NCI-H345 (cell line): ENCODE measurements around the gene KDM4C.
"Not testable (repeated sequence)": the region's sequence is repeated elsewhere in the genome, so short reads cannot be mapped to it uniquely, and the experiment has no call there.

Source experiments
- DNase-seq: peaks from one replicate; lab custom pipeline; 2025; lab: John Stamatoyannopoulos, UW

Gene KDM4C

DNA sequence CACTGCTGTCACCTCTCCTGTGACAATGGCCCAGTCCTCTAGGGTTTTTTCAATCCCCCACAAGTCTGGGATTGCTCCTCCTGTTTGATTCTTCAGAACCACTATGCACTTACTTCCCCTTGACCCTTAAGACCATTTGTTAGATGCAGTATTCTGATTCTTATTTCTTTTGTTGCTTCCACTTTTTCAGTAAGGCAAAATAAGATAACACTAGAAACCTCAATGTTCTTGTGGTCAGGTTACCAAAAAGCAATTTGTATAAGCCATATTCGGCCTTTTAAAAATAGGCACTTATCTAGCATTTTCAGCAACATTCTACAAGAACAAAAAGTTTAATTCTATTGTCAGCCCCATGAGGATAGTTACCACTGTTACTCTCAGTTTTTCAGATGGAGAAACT lies 220.0 kb downstream of the KDM4C start:
- DNase-seq: no peak

DNA sequence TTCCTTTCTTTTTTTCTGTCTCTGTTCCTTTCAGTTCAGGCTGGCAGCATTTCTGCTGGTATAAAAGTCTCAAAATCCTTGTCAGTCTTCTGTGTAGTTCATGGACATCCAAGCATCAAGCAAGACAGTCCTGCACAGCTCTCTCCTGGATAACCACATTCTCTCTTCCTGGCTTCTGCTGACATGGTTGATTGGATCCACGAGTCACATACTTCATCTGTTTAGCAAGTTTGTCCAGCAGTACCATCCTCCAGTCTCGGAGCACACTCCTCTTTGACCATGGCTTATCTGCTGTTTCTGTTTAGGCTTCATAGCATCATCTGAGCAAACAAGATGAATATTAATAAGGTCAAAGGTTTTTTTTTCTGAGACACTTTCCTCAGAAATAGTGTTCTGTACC lies 220.8 kb downstream of the KDM4C start:
- DNase-seq: no peak

DNA sequence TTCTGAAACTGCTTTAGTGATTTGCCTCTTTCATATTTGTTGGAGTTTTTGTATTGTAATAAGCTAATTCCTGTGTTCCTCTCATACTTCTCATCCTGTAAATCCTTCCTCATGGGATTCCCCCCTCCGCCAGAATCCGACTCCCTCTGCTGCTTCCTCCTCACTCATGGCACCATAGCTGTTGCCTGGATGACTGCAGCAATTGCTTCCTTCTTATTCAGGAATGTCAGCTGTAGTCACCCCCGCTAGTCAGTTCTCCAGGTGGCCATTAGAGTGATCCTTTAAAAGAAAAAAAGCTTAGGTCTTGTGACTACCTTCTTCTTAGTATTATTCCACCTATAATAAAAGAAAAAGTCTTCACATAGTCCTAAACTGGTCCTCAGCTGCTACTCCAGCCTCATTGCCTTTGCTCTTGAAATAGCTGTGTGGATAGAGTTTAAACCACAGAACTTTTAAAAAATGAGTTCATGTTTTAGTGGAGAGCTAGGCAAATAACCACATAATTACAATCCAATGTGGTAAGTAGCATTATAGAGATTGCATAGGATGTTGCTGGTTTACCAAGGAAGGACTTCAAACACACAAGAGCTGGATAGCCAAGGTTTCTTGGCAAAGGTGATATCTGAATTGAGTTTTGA lies 227.3 kb downstream of the KDM4C start:
- no peak for DNase-seq

DNA sequence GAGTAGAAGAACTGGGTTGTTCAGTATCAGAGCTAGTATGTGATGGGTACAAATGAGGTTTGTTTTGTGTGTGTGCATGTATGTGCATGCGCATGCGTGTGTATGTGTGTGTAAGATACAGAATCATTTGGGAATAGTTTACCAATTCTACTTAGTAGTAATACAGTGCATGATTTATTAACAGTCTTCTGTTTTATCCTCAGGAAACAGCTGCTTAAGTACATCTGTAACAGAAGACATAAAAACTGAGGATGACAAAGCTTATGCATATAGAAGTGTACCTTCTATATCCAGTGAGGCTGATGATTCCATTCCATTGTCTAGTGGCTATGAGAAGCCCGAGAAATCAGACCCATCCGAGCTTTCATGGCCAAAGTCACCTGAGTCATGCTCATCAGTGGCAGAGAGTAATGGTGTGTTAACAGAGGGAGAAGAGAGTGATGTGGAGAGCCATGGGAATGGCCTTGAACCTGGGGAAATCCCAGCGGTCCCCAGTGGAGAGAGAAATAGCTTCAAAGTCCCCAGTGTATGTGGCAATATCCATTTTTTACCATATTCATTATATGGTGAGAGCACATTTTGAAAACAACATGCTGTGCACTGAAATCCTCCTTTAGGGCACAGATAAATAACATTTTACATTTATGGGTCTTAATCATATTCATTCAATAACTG lies 228.5 kb downstream of the KDM4C start:
- no peak for DNase-seq

DNA sequence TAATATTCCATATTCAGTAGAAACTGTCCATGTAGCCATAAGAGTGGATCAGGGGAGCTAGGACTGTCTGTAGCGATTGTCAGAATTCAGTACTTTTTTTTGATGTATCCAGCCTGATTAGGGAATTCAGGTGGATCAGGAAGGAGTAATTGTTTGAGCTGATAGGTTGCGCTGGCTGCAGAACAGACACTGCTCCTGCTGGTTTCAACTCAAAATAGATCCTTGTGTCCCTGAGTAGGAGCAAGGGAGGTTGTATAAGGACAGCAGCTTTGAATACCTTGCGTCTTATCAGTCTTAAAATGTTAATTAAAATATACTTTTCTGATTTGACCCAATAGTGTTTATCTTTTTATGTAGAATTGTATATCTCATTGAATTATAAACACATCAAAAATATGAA lies 229.6 kb downstream of the KDM4C start:
- DNase-seq: no peak

DNA sequence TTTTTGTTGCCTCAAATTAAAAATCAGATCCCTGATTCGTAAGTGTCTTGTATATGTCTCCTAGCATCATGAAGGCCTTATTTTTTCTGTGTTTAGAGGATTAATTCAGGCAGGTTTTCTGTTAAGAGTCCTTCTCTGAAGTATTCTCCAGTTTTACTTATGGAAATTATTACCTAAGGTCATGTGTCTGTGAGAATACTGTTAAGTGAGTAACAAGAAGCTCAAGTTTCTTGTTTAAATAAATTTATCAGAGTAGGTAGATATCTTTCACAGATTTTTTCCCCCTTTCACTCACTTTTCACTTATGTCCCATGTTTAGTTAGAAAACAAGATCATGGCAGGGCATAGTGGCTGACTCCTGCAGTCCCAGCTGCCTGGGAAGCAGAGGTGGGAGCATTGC lies 233.6 kb downstream of the KDM4C start:
- DNase-seq: no peak

DNA sequence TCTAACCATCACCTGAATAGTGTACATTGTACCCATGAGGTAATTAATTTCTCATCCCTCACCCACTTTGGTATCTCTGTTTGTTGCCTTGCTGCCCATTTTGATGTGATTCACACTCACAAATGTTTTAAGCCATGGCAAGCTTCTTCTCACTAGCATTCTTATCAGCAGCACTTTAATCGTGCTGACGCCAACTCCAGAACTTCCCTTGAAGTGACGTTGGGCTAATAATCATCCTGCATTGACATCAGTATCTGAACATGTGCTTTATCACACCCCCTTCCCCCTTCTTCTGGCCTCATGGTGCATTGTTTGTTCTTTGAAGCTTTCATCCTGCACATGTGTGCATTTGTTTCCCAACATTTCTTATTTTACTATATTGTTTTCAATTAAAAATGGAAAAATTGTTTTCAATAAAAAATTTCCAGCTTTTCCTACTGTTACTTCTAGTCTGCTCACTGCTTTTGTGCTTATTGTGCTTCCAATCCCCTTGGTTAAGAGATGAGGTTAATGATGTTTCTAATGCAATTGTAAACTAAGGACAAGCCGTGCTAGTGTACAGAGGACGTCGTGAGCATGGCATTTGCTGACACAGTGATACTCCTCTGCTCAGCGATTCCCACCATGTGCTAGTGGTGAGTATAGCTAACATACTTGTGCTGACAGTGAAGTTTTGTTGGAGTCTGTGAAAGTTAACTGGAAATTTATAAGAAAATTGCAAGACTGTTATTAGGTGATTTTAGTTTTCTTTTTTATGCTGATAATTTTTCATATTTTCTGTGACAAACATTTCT lies 238.5 kb downstream of the KDM4C start:
- DNase-seq: no peak

DNA sequence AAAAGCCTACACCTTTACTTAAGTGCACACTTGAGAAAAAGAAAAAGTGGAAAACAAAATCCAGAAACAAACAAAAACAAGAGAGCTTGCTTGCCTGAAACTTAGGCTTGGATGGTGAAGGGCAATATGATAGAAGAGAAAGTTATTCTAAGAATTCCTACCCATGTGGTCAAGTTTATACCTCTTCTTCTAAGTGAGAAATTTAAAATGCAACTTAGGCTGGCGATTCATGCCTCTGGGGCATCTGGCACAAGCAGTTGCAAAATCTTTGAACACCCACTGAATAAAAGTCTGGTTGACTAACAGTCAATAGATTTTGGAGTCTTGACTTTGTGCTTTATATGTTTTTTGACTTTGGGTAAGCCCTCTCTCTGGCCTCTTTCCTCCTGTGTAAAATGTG lies 239.6 kb downstream of the KDM4C start:
- DNase-seq: no peak

DNA sequence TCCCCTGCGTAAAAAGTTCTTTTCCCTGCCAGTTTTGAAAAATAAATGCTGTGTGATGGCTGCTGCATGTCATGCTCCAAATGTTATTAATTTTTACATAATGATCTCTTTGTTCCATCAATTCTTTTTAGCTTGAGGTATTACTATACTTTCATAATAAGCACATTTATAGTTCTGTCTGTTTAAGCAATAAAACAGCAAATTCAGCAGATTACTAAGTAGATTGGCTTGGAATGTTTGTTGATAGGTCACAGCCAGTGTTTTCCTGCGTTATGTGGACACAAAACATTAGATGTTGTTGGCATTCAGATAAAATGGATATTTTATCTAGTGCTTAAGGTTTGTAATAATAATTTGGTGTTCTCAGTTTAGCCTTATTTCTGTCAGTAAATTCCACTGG lies 242.0 kb downstream of the KDM4C start:
- DNase-seq: no peak

DNA sequence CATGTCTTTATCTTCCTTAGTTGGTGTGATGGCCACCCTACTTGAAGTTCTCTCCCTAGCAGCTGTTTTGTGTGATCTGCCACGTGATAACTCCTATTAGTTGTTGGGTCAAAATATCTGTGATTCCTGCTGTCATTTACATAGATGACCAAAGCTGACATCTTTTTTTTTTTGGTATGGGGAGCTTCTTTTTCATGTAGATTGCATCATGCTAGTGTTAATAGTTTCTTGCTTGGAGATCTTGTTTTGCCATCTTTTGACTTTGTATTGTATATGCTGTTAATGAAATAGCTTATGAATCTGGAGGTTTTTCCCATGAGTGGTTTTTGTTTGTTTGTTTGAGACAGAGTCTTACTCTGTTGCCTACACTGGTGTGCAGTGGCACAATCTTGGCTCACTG lies 243.8 kb downstream of the KDM4C start:
- no peak for DNase-seq

DNA sequence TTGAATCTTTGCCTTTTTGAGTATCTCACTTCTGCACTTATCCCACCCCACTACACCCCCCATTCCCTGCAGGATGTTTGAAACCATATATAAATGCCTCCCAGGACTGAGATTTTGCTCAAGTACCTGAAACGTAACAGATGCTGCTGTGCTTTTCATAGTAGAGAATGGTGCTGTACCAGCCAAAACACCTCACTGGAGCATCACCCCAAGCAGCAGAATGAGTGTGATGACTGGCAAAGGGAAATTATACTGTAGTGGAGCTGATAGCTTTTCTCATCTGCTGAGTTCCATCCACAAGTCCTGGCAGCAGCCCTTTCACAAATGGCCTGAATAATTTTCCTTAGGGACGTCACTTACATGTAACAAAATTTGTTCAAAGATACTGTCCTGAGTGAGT lies 246.1 kb downstream of the KDM4C start:
- no peak for DNase-seq

DNA sequence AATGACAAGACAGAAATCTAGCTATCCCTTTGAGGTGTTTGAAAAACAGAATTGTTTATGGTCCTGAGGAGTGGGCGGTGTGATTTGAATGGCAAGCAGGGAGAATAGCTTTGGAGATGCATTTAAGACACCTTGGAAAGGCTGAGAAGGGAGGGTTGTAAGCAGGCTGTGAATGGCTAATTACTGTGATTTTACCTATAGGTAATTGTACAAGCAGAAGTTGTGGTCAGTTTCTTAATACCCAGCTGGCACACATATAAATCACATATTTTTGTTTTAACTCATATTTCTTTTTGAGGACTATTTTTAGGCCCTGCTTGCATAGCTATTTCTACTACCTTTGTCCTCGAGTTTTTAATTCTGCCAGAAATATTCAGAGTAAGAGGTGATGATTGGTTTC lies 248.6 kb downstream of the KDM4C start:
- no peak for DNase-seq

DNA sequence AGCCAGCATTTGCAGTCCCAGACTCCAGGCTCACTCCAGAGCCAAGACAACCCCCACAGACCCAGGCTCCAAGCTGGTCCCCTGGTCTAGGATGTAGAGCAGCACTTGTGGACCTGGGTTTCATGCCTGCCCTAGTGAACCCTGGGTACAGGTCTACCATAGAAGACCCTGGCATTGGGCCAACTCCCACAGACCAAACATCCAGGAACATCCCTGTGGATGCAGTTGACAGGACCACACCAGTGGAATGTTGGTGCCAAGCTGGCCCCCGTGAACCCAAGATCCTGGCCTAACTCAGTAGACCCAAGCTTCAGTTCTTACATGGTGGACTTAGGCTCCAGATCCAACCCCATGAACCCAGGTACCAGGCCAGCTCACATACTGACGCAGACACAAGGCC lies 250.6 kb downstream of the KDM4C start:
- no peak for DNase-seq

DNA sequence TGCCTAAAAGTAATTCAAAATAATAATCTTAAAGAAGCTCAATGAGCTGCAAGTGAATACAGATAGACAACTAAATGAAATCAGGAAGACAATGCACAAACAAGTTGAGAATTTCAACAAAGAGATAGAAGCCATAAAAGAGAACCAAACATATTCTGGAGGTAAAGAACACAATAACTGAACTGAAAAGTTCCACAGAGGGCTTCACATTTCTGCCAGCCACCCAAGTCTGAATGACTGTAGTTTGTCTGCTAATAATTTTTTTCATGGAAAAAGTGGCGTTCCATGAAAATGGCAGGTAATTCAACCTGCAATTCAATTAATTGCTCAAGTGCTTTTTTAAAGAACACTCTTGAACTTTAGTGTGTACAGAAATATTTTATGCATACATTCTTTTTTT lies 251.3 kb downstream of the KDM4C start:
- no peak for DNase-seq

DNA sequence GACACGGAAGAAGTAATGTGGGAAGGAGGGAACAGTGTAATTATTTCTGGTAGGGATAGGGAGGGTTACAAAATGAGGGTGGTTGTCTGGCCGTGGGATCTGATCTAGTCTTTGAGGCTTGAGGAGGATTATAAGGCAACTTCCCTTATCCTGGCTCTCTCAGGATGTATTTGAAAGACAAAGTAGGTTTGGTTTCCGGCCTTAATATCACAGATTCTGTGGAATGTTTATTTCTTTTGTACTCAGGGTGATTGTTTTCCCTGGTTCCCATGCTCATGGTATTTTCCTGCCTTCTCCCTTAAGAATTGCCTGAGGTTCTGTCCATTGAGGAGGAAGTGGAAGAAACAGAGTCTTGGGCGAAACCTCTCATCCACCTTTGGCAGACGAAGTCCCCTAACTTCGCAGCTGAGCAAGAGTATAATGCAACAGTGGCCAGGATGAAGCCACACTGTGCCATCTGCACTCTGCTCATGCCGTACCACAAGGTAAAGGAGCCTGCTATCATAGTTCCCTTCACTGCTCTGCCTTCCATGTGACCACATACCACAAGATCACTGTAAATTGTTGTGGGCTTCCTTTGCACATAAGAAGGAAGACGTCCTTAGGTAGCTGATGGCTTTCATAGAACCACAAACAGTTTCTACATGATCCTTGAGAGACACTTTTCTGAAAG lies 253.8 kb downstream of the KDM4C start:
- no peak for DNase-seq

DNA sequence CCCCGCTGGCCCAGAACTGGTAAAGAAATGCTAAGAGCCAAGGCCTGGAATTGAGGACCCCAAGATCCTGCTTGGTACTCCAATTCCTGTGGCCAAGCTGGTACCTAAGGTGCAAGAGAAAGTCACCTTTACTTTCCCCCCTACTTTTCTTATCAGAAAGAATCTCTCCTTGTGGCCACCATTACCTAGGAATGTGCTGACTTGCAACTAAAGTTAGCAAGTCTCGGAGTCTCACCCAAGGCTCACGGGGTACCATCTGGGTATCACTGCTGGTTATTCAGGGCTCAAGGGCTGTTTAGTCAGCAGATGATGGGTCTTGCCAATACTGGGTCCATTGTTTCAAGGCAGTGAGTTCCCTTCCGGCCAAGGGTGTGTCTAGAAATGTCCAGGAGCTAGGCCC lies 270.2 kb downstream of the KDM4C start:
- no peak for DNase-seq

DNA sequence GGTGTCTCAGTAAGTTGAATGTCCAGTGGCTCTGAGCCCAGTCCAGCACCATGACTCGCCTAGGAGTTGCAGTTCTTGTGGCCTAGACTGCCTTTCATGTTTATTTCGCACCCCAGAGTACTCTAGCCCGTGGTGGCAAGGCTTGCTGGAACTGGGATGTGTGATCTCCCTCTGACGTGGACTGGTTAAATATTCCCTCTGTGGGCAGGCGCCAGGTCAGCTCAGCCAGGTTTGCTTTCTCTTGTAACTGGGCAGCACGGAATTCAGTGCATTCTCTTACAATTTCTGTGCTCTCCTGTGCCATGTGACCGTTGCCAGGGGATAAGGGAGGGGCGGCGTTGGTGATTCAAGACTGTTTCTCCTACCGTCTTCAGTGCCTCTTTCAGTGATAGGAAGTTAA lies 270.8 kb downstream of the KDM4C start:
- no peak for DNase-seq

DNA sequence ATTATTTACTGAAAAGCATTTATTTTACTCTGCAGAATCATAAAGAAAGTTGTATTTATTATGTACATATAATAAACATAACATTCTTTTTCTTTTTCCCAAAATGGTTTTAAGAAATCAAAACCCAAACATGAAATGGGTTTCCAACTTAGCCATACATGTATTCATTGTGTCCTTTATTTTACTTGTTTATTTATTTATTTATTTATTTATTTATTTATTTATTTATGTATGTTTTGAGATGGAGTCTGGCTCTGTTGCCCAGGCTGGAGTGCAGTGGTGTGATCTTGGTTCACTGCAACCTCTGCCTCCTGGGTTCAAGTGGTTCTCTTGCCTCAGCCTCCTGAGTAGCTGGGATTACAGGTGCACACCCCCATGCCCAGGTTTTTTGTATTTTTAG lies 273.2 kb downstream of the KDM4C start:
- not testable (repeated sequence) for DNase-seq

DNA sequence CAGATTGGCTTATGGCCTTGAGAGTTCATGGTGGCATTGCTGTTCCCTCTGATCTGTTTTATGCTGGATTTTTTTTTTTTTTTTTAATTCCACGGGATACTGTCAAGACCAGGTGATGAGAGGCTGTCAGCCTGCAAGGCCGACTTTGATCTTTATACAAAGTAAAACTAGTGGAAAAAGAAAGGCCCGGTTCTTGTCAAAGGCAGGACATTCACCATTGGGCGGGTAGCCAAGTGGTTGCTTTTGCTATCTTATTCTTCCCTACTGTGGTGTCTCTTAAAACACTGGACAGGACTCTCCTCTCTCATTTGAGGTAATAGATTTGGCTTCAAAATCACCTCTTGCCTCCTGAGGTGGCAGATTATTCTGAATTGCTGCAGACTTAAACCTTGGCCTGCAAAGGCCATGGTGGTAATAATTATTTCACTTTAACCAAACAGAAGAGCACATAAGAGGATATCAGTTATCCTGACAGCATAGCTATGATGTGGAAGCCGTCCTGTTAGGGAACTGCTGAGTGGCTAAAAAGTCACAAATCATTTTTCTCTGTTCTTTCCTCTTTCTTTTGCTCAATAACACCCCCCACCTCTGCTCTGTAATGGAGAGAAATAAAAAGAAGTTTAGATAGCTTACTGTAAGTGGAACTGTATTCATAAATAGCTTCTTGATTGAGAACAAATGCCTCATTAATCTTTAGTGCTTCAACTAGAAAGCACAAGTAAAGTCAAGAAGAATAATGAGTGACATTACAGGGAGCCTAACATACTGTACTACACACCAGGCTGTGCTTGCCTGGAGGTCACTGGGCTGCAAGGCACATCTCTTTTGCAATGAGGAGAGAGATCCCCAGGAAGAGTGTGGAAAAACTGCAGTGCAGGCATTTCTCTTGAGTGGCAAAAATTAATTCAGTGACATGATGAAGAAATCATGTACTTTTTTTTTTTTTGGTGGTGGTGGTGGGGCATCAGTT lies 275.6 kb downstream of the KDM4C start:
- no peak for DNase-seq

DNA sequence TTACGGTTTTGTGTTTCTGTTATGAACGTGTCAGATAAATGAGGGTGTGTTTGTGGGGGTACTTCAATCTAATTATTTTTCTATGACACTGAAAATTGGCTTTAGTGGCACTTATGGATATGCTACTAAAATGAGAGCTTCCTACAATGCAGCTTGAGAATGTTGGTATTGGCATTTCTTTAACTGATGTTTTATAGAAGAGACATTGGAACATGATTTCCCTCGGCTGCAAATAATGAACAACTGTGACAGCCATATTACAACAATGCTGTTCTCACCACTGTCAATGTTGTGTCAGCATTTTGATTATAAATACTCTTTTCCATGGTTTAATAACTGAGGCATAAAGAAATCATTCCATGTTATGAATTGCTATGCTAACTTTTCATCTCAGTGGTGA lies 279.4 kb downstream of the KDM4C start:
- DNase-seq: no peak

DNA sequence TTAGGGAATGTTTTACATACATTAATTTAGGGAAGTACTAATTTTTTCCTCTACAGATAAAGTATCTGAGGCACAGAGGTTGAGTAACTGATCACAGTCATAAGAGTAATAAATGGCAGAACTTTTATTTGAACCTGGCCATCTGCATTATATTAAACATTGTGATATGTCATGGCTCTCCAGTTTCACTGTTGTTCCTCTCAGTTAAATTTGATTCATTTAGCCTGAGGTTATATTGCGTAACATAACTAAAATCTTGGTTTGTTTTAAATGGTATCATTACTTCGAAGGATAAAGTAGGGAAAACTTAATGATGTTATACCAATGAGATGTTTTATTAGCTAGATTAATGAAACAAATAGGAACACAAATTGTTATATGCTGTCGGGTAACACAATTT lies 284.4 kb downstream of the KDM4C start:
- DNase-seq: no peak

DNA sequence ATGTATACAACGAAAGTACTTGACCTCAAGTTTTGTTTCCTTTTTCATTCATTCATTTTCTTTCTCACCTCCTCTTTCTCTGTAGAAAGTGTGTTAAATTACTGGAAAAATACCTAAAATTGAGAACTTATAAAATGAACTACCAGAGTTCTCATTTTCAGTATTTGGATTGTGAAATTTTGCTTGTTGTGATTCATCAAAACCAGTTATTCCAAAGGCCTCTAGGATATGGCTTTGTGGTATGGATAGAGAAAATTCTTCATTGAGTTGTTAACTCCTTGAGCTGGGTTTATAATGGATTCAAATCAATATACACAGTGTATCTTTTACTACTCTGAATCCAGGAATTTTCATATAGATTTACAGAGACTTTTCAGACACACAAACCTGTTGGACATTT lies 287.6 kb downstream of the KDM4C start:
- no peak for DNase-seq
